ENCODE measurements around the gene KRT4.

Gene KRT4

GRCh38 chr12:52821826-52822660, 8.1 kb upstream of the KRT4 start:
- Mint-ChIP-seq H3K36me3 (ENCODE audit: low read depth) (no peaks in the 10 kb centered on the region), H3K27me3 (peaks cover 13% of the 10 kb centered on the region)

GRCh38 chr12:52821071-52821730, 7.3 kb upstream of the KRT4 start:
- Mint-ChIP-seq H3K4me1 (ENCODE audit: low read depth) (no peaks in the 10 kb centered on the region), H3K27ac (no peak overlapping the region), H3K27me3 (peaks cover 13% of the 10 kb centered on the region), H3K4me3 (no peak overlapping the region), H3K36me3 (ENCODE audit: low read depth) (no peaks in the 10 kb centered on the region), H3K9me3 (no peaks in the 10 kb centered on the region)
- intact Hi-C loops (cut with micrococcal nuclease) = no loop called here

More at GRCh38 chr12:52821826-52822660, 8.1 kb upstream of the KRT4 start:
- intact Hi-C loops (cut with micrococcal nuclease) = no loop called here
- Mint-ChIP-seq H3K27ac (no peak overlapping the region), H3K9me3 (no peaks in the 10 kb centered on the region), H3K4me1 (ENCODE audit: low read depth) (no peaks in the 10 kb centered on the region), H3K4me3 (no peak overlapping the region)

- Mint-ChIP-seq H3K9me3 (no peaks in the 10 kb centered on the region), H3K4me3 (no peak overlapping the region), H3K27me3 (peaks cover 13% of the 10 kb centered on the region), H3K4me1 (ENCODE audit: low read depth) (no peaks in the 10 kb centered on the region), H3K27ac (no peak overlapping the region), H3K36me3 (ENCODE audit: low read depth) (no peaks in the 10 kb centered on the region)
- intact Hi-C loops (cut with micrococcal nuclease) = no loop called here
These were observed 6.6 kb upstream of the KRT4 start for GRCh38 chr12:52820521-52820920.

- Mint-ChIP-seq H3K27me3 (peaks cover 13% of the 10 kb centered on the region), H3K36me3 (ENCODE audit: low read depth) (no peaks in the 10 kb centered on the region), H3K4me1 (ENCODE audit: low read depth) (no peaks in the 10 kb centered on the region), H3K9me3 (no peaks in the 10 kb centered on the region), H3K4me3 (no peak overlapping the region), H3K27ac (no peak overlapping the region)
- intact Hi-C loops (cut with micrococcal nuclease) = no loop called here
These were observed 6.0 kb upstream of the KRT4 start for GRCh38 chr12:52819731-52820510.

- Mint-ChIP-seq H3K9me3 (no peaks in the 10 kb centered on the region), H3K4me1 (ENCODE audit: low read depth) (no peaks in the 10 kb centered on the region), H3K27ac (no peak overlapping the region), H3K27me3 (peaks cover 13% of the 10 kb centered on the region), H3K36me3 (ENCODE audit: low read depth) (no peaks in the 10 kb centered on the region), H3K4me3 (no peak overlapping the region)
- intact Hi-C loops (cut with micrococcal nuclease) = no loop called here
These were observed 5.0 kb upstream of the KRT4 start for GRCh38 chr12:52818887-52819420.

GRCh38 chr12:52818388-52818787, 4.5 kb upstream of the KRT4 start:
- H3K27ac Mint-ChIP-seq = no peak overlapping the region
- intact Hi-C loops (cut with micrococcal nuclease) = no loop called here
- no peaks in the 10 kb centered on the region for H3K36me3 Mint-ChIP-seq (ENCODE audit: low read depth)
- H3K4me1 Mint-ChIP-seq (ENCODE audit: low read depth) = no peaks in the 10 kb centered on the region
- H3K4me3 Mint-ChIP-seq = no peak overlapping the region
- peaks cover 14% of the 10 kb centered on the region for H3K27me3 Mint-ChIP-seq
- H3K9me3 Mint-ChIP-seq = no peaks in the 10 kb centered on the region

- H3K27me3 Mint-ChIP-seq = peaks cover 10% of the 10 kb centered on the region
- intact Hi-C loops (cut with micrococcal nuclease) = no loop called here
- no peak overlapping the region for H3K4me3 Mint-ChIP-seq
- no peaks in the 10 kb centered on the region for H3K9me3 Mint-ChIP-seq
- H3K36me3 Mint-ChIP-seq (ENCODE audit: low read depth) = no peaks in the 10 kb centered on the region
- no peak overlapping the region for H3K27ac Mint-ChIP-seq
- H3K4me1 Mint-ChIP-seq (ENCODE audit: low read depth) = no peaks in the 10 kb centered on the region
These were observed 3.9 kb upstream of the KRT4 start for GRCh38 chr12:52817699-52818238.

- H3K36me3 Mint-ChIP-seq (ENCODE audit: low read depth) = no peaks in the 10 kb centered on the region
- no peaks in the 10 kb centered on the region for H3K9me3 Mint-ChIP-seq
- peaks cover 9% of the 10 kb centered on the region for H3K27me3 Mint-ChIP-seq
- H3K4me1 Mint-ChIP-seq (ENCODE audit: low read depth) = no peaks in the 10 kb centered on the region
- no peak overlapping the region for H3K27ac Mint-ChIP-seq
- intact Hi-C loops (cut with micrococcal nuclease) = no loop called here
- H3K4me3 Mint-ChIP-seq = no peak overlapping the region
These were observed 3.2 kb upstream of the KRT4 start for GRCh38 chr12:52817003-52817698.

- Mint-ChIP-seq H3K27ac (no peak overlapping the region), H3K9me3 (no peaks in the 10 kb centered on the region), H3K36me3 (ENCODE audit: low read depth) (no peaks in the 10 kb centered on the region), H3K4me1 (ENCODE audit: low read depth) (no peaks in the 10 kb centered on the region), H3K4me3 (no peak overlapping the region), H3K27me3 (peaks cover 7% of the 10 kb centered on the region)
- intact Hi-C loops (cut with micrococcal nuclease) = no loop called here
These were observed 2.0 kb upstream of the KRT4 start for GRCh38 chr12:52815676-52816588.

- H3K4me3 Mint-ChIP-seq = no peak overlapping the region
- no peaks in the 10 kb centered on the region for H3K36me3 Mint-ChIP-seq (ENCODE audit: low read depth)
- intact Hi-C loops (cut with micrococcal nuclease) = no loop called here
- H3K27ac Mint-ChIP-seq = no peak overlapping the region
- no peaks in the 10 kb centered on the region for H3K4me1 Mint-ChIP-seq (ENCODE audit: low read depth)
- no peaks in the 10 kb centered on the region for H3K9me3 Mint-ChIP-seq
- H3K27me3 Mint-ChIP-seq = peaks cover 7% of the 10 kb centered on the region
These were observed 1.2 kb upstream of the KRT4 start for GRCh38 chr12:52815161-52815560.

GRCh38 chr12:52814710-52815155, 817 bp upstream of the KRT4 start:
- intact Hi-C loops (cut with micrococcal nuclease) = no loop called here
- H3K36me3 Mint-ChIP-seq (ENCODE audit: low read depth) = no peaks in the 10 kb centered on the region
- H3K27ac Mint-ChIP-seq = no peak overlapping the region
- peaks cover 6% of the 10 kb centered on the region for H3K27me3 Mint-ChIP-seq
- H3K9me3 Mint-ChIP-seq = no peaks in the 10 kb centered on the region
- H3K4me1 Mint-ChIP-seq (ENCODE audit: low read depth) = no peaks in the 10 kb centered on the region
- H3K4me3 Mint-ChIP-seq = no peak overlapping the region

GRCh38 chr12:52813203-52813819, 605 bp downstream of the KRT4 start:
- Mint-ChIP-seq H3K9me3 (no peaks in the 10 kb centered on the region), H3K36me3 (ENCODE audit: low read depth) (no peaks in the 10 kb centered on the region), H3K4me1 (ENCODE audit: low read depth) (no peaks in the 10 kb centered on the region), H3K27me3 (peaks cover 3% of the 10 kb centered on the region), H3K4me3 (no peak overlapping the region), H3K27ac (no peak overlapping the region)
- intact Hi-C loops (cut with micrococcal nuclease) = no loop called here
